NCI-H2227 (cell line): Measurements from ENCODE around the gene CCT8.

Experiments used
- DNase-seq: peaks from one replicate; lab custom pipeline; 2025; ENCODE audit not compliant: unreplicated experiment; lab: John Stamatoyannopoulos, UW

The CCT8 gene, protein sequence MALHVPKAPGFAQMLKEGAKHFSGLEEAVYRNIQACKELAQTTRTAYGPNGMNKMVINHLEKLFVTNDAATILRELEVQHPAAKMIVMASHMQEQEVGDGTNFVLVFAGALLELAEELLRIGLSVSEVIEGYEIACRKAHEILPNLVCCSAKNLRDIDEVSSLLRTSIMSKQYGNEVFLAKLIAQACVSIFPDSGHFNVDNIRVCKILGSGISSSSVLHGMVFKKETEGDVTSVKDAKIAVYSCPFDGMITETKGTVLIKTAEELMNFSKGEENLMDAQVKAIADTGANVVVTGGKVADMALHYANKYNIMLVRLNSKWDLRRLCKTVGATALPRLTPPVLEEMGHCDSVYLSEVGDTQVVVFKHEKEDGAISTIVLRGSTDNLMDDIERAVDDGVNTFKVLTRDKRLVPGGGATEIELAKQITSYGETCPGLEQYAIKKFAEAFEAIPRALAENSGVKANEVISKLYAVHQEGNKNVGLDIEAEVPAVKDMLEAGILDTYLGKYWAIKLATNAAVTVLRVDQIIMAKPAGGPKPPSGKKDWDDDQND

DNA sequence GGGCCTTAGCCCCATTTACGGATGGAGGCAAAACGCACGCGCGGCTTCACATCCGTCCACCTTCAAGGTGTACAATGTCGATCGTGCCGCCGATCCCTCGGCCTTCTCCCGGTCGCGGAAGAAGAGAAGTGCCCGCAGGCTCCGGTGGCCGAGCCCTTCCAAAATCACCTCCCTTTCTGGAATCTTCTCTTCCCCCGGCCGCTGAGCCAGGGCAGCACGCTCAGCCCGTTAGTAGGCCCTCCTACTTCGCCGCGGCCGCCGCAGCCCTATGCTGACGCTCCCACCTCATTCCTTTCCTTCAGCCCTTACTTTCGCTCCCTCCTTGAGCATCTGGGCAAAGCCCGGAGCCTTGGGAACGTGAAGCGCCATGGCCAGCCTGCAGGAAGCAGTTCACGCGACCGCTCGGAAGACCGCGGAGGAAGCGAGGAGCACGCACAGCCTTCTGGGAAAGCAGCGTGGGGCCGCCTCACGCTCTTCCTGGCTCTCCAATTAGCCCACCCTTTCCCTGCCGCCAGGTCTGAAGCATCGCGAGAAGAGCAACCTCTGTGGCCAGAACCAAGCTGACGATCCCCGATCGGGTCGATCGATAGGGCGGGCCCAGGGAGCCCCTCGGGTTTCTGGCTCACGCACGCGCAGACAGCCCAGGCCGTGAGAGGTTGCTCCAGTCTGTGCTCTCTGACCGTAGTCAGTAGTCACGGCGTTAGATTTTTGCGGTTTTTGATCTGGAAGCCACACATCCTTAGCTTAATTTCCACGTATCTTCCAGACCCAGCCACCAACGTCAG is at the start of gene CCT8:
TSS of gene CCT8 (minus strand) at position 427 of the 785 bp plus-strand sequence. CDS start at position 369, 58 bp downstream.
- DNase-seq: peak; percentile 100

DNA sequence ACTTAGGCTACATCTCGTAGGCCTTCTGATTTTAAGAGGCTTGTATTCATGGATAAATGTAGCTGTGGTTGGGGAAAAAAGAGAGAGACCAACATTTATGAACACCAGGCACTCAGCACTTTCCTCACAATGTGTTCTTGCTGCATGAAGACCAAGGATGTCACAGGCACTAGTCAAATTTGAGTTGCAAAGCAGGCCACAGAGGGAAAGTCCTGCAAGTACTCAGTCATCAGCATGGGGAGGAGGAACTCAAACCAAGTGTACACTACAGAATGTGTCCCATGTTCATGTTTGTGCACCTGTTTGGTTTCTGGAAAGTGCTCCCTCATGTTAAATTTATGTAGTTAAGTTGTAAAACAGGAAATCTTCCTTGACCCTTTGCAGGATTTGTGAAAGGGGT is 48.3 kb upstream of the CCT8 start:
- DNase-seq: no peak

- no peak for DNase-seq
These were observed 44.0 kb upstream of the CCT8 start for GRCh38 chr21:29117372-29117955.

DNA sequence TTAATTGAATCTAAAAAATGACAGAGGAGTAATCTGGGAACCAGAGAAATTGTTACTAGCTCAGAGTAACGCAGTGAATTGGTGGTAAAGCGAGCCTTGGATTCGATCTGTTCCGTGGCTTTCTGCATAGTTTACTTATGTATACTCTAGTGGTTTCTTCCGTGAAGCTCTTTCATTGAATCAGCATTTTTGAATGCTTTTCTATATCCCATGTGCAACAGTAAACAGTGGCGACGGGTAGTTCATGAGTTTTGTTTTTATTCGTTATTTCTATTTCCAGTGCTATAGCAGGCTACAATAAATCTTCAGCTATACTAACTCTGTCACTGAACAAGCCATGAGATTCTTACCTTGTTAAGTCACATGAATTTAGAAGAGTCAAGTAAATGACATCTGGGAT is 42.5 kb upstream of the CCT8 start:
- no peak for DNase-seq

- DNase-seq: peak; percentile 28
These were observed 41.5 kb upstream of the CCT8 start for GRCh38 chr21:29114765-29115500.

DNA sequence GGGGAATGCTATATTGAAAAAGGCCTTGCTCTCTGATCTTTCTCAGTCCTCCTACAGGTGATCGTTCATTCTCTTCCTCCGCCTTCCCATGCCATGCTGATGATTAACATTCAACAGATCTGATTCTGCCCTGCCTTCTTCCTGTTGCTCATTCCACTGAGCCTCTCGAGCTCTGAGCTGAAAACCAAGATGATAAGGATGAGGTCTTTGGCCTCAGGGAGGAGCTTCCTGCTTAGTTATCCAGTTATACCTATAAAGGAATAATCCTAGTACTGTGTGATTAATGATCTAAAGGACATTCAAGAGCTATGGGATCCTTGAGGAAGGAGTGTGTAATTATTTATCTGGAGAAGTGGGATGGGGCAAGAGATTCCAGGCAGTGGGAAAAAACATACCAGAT is 31.8 kb upstream of the CCT8 start:
- no peak for DNase-seq

DNA sequence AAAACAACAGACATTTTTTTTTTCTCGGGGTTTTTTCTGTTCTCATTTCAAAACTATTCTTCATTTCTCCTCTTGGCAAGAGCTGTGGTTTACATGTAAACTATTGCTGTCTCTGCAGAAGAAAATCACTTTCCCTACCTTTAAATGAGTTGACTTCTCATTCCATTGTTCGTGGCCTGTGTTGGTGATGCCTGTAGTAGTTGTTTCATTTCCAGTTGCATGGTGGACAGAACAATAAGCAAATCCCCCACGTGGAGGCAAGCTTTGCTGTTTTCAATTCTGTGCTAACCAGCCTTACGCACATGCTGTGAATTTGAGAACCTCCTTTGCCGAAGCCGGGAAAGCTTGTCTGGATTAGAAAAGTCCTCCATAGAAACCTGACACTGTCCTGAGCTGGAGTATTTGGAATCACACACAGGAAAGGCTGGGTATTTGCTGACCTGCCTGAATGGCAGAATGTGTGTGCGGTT is 30.8 kb upstream of the CCT8 start:
- DNase-seq: no peak

DNA sequence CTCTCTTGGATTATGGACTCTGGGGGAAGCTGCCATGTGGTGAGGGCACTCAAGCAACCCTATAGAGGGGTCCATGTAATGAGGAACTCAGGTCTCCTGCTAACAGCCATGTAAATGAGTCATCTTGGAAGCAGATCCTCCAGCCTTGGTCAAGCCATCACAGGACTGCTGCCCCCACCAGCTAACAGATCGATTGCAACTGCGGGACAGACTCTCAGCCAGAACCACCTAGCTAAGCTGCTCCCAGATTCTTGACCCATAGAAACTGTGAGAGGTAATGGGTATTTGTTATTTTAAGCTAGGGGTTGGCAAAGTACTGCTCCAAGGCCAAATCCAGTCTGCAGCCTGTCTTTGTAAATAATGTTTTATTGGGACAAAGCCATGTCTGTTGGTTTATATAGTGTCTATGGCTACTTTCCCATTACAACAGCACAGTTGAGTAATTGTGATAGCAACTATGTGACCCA is 29.4 kb upstream of the CCT8 start:
- no peak for DNase-seq

- DNase-seq: no peak
These were observed 24.7 kb upstream of the CCT8 start for GRCh38 chr21:29098156-29098555.

GRCh38 chr21:29096218-29097015 is 23.0 kb upstream of the CCT8 start:
- no peak for DNase-seq

GRCh38 chr21:29092102-29092959 is 18.9 kb upstream of the CCT8 start:
- DNase-seq: no peak

GRCh38 chr21:29091033-29091432 is 17.6 kb upstream of the CCT8 start:
- no peak for DNase-seq

- no peak for DNase-seq
These were observed 11.8 kb upstream of the CCT8 start for GRCh38 chr21:29085106-29085752.

DNA sequence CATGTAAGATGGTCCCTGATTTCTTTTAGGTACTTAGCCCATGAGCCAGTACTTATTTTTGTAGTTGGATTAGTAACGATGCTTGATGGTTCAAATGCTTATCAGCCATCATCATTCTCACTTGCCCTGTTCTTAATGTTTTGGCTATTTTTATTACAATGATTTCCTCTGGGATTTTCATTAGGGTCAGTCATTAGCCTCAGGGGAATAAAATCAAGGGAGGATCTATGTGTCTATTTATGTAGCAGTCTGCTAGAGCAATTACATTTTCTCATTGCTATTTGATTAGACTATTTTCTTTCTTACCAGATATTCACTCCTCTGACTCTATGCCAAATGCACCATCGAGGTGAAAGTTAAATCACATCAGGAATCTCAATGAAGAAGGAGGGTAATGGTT is 10.9 kb upstream of the CCT8 start:
- no peak for DNase-seq

DNA sequence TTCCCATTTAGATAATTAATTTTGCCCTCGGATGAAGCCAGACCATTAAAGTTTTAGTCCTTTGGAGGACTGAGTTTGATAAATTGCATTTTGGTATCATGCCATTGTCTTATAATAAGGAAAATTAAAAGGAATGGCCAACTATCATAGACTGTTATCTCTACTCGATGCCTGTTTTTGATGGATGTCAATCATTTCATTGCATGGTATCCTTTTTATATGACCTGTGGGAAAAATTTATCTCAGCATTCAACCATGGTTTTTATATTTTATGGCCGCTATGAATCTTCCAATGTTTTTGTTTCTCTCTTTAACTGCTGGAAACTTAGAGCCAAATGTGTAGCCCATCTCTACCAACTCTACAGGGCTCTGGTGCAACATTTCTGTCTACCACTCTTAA is 9.9 kb upstream of the CCT8 start:
- no peak for DNase-seq

GRCh38 chr21:29082046-29082815 is 8.8 kb upstream of the CCT8 start:
- no peak for DNase-seq

DNA sequence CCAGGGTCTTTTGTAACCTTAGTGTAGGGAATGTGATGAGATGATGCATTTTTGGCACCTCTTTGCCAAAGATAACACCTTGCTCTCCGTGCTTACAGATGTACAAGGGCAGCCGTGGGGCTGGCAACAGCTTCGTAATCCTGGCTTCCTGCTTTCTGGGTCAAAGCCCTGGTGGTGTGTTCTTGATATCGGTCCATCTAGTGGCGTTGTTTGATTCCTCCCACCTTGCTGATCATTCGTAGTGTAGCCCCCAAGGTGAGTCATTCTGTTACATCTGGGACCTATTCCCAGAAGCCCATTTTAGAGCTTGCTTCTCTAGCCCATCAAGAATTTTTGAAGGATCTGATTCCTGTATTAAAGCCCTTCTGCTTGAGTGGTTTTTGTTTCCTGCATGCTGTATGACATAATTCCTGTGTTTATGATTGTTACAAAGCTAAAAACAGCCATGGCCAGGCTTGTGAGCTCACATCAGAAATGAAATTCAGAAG is 7.0 kb upstream of the CCT8 start:
- DNase-seq: no peak
